ENCODE measurements around the gene SUSD1. TPM values are rescaled to one million over a fixed set of nuclear protein-coding genes. Genes with fewer than 3 reads are reported as not detected.

Gene SUSD1
- total RNA-seq, 1 experiment from 2014 or later = 19.5 TPM

DNA sequence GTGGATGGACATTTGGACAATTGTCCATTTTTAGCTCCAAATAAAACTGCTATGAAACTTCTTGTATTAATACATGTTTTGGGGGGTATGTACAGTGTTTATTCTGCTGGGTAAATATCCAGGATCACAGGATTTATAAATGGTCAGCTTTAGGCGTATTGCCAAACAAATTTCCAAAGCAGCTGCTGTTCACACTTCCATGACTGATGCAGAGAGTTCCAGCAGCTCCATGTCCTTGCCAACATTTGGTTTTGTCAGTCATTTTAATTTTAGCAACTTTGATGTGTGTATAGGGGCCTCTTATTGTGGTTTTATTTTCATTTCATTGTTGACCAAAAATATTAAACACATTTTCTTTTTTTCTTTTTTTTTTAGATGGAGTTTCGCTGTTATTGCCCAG is 9.8 kb upstream of the SUSD1 start:
- H3K9me3 ChIP-seq (replicated peaks) = no peaks in the 10 kb centered on the region; the same call in none of the 2 replicates
- peak; percentile 51 to 78 for DNase-seq
- no peak overlapping the region for H3K4me3 ChIP-seq
- H3K4me1 ChIP-seq = peaks cover 33% of the 10 kb centered on the region
- no peaks in the 10 kb centered on the region for H3K36me3 ChIP-seq
- peak overlapping the region; percentile 45 for H3K27ac ChIP-seq
- H3K27me3 ChIP-seq = no peaks in the 10 kb centered on the region

- peaks cover 38% of the 10 kb centered on the region for H3K4me1 ChIP-seq
- no peak overlapping the region for H3K4me3 ChIP-seq
- no peaks in the 10 kb centered on the region for H3K27me3 ChIP-seq
- H3K9me3 ChIP-seq (replicated peaks) = no peaks in the 10 kb centered on the region; the same call in none of the 2 replicates
- H3K36me3 ChIP-seq = no peaks in the 10 kb centered on the region
- DNase-seq = no peak
- H3K27ac ChIP-seq = no peak overlapping the region
Measured at GRCh38 chr9:112184221-112184620, 9.1 kb upstream of the SUSD1 start.

DNA sequence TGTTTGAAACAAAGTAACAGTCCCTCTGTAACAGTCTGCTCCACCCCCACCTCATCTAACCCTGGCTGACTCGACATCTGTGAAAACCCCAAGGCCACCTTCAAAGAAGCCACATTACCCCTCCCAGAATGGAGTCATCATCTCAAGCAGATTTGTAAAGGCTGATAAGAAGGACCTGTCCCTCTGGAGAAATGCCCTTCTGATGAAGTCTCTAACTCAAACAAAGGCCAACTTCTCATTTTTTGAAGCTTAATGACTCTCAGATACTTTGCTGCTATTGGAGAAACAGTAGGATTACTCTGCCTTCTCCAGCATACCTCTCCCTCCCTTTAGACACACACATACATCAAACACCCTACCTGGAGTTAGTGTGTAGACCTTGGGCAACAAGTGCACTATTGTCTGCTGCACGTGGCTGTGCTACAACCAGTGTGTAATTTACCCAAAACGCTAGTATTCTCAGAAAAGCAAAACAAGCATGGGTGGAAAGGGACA is 5.3 kb upstream of the SUSD1 start:
- H3K4me1 ChIP-seq = peaks cover 36% of the 10 kb centered on the region
- H3K36me3 ChIP-seq = no peaks in the 10 kb centered on the region
- H3K4me3 ChIP-seq = no peak overlapping the region
- no peaks in the 10 kb centered on the region for H3K27me3 ChIP-seq
- H3K9me3 ChIP-seq (replicated peaks) = no peaks in the 10 kb centered on the region; the same call in none of the 2 replicates
- peak overlapping the region; percentile 46 for H3K27ac ChIP-seq
- peak; percentile 19 to 53 for DNase-seq

GRCh38 chr9:112179816-112180215 is 4.7 kb upstream of the SUSD1 start:
- peak; percentile 36 to 73 for DNase-seq
- Histone ChIP-seq H3K27me3 (no peaks in the 10 kb centered on the region), H3K4me1 (peaks cover 29% of the 10 kb centered on the region), H3K9me3 (replicated peaks) (no peaks in the 10 kb centered on the region; the same call in none of the 2 replicates), H3K27ac (no peak overlapping the region), H3K36me3 (no peaks in the 10 kb centered on the region), H3K4me3 (no peak overlapping the region)

DNA sequence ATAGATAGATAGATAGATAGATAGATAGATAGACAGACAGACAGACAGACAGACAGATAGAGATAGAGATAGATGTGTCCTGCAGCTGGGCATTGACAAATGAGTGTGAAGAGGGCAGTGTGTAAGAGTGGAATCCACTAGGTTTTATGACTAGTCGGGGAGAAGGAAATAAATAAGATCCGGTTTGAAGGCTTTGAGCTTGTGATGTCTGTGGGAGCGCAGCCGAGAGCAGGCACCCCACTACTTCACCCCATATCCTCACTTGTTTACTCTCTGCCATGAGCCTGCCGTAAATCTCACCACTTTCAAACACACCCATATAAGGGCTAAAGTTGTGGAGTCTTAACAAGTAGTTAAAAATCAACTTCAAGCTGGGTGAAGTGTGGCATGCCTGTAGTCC is 1.4 kb upstream of the SUSD1 start:
- H3K36me3 ChIP-seq = no peaks in the 10 kb centered on the region
- no peaks in the 10 kb centered on the region for H3K9me3 ChIP-seq (replicated peaks)
- DNase-seq = no peak
- peaks cover 19% of the 10 kb centered on the region for H3K4me1 ChIP-seq
- H3K27ac ChIP-seq = no peak overlapping the region
- H3K27me3 ChIP-seq = no peaks in the 10 kb centered on the region
- H3K4me3 ChIP-seq = no peak overlapping the region

DNA sequence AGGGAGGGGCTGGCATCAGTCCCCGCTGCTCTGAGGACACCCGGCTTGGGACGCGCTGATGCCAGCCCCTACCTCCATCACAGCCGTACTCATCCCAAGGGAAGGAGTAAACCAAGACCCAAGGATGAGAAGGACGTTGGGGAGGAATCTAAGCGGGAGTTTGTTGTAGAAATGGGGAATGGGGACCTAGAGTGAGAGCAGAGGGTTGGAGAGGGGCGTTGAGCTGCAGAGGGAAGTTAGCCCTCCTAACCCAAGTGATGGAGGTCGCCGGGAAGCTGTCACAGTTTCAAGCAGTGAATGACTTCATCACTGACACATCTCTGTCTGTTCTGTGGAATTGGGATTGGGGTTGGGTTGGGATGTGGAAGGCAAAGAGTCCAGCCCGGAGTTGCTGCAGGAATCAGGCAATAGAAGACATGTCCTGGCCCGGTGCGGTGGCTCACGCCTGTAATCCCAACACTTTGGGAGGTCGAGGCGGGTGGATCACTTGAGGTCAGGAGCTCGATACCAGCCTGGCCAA is 759 bp upstream of the SUSD1 start:
- no peak for DNase-seq
- H3K4me3 ChIP-seq = peak overlapping the region; percentile 74
- no peaks in the 10 kb centered on the region for H3K9me3 ChIP-seq (replicated peaks)
- H3K36me3 ChIP-seq = no peaks in the 10 kb centered on the region
- no peak overlapping the region; the same call in 1 of the 2 replicates for H3K27ac ChIP-seq
- H3K27me3 ChIP-seq = no peaks in the 10 kb centered on the region
- peaks cover 14% of the 10 kb centered on the region for H3K4me1 ChIP-seq

GRCh38 chr9:112174222-112174964 is 704 bp downstream of the SUSD1 start:
- Histone ChIP-seq H3K27ac (peak overlapping the region; percentile 57), H3K4me3 (peak overlapping the region; percentile 74)

DNA sequence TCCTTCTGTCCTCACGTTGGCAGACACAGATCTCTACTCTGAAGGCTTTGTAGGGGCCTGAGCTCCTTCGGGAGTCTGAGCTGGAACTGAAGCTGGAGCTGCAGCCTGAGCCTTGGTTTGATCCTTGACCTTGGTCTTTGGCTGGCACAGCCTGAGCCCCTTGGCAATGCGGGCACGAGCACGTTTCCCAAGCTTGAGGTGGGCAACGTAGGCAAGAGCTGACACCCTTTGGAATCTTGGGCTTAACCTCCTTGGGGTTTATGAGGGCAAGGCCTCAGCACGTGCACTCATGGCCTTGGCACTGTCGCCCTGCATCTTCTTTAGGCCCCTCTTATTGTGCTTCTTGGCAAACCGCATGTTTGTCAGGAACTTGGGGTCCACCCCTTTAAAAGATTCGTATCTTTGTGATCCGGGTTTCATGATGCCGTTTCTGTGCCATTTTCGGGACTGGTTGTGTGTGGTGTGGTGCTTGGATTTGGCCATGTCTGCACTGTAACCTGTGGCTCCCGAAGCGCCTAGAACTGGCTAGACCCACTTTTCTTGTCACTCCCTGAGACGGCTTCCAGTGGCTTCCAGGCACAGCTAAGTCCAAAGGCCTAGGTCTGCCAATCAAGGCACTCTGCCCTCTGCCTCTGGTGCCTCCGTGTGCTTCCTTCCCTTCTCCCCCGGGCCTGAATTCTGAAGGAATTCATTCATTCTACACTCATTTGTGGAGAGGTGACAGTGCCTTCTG is 1.4 kb downstream of the SUSD1 start:
- peak overlapping the region; percentile 74 for H3K4me3 ChIP-seq
- no peaks in the 10 kb centered on the region for H3K9me3 ChIP-seq (replicated peaks)

More at GRCh38 chr9:112174222-112174964, 704 bp downstream of the SUSD1 start:
- DNase-seq = peak; percentile 65 to 67
- Histone ChIP-seq H3K9me3 (replicated peaks) (no peaks in the 10 kb centered on the region), H3K36me3 (no peaks in the 10 kb centered on the region), H3K27me3 (no peaks in the 10 kb centered on the region), H3K4me1 (no peaks in the 10 kb centered on the region; the same call in 1 of the 2 replicates)

DNA sequence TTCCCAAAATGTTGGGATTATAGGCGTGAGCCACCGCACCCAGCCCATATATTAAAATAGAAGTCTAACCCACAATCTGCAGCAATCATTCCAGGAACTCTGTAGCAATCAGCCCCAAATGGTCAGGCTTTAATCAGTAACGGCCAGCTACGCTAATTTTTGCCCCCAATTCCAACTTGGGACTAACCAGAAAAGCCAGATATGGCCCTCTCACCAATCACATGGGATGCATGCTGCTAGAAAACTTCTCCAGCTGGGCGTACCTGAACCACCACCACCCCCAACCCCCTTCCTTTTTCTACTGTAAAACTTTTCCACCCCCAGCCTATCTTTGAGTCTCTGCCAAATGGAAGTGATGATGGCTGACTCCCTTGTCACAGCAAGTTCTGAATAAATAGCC is 4.1 kb downstream of the SUSD1 start:
- Histone ChIP-seq H3K9me3 (replicated peaks) (no peaks in the 10 kb centered on the region), H3K4me3 (no peak overlapping the region), H3K27ac (no peak overlapping the region), H3K27me3 (no peaks in the 10 kb centered on the region), H3K4me1 (peaks cover 7% of the 10 kb centered on the region), H3K36me3 (no peaks in the 10 kb centered on the region)
- no peak for DNase-seq

More for the DNA sequence above, 1.4 kb downstream of the SUSD1 start:
- DNase-seq = no peak
- Histone ChIP-seq H3K27me3 (no peaks in the 10 kb centered on the region), H3K27ac (peak overlapping the region; percentile 57; the same call in 1 of the 2 replicates), H3K36me3 (no peaks in the 10 kb centered on the region), H3K4me1 (no peaks in the 10 kb centered on the region)

GRCh38 chr9:112170235-112170634 is 4.9 kb downstream of the SUSD1 start:
- Histone ChIP-seq H3K4me1 (peaks cover 8% of the 10 kb centered on the region), H3K27me3 (no peaks in the 10 kb centered on the region), H3K4me3 (no peak overlapping the region), H3K9me3 (replicated peaks) (no peaks in the 10 kb centered on the region), H3K36me3 (no peaks in the 10 kb centered on the region), H3K27ac (no peak overlapping the region)
- no peak for DNase-seq

- Histone ChIP-seq H3K27ac (no peak overlapping the region), H3K36me3 (no peaks in the 10 kb centered on the region), H3K4me3 (no peak overlapping the region), H3K4me1 (peaks cover 8% of the 10 kb centered on the region), H3K27me3 (no peaks in the 10 kb centered on the region), H3K9me3 (replicated peaks) (no peaks in the 10 kb centered on the region)
- DNase-seq = no peak
Measured at GRCh38 chr9:112169368-112169767, 5.7 kb downstream of the SUSD1 start.

- H3K36me3 ChIP-seq = no peaks in the 10 kb centered on the region
- H3K27ac ChIP-seq = no peak overlapping the region
- H3K4me1 ChIP-seq = peaks cover 8% of the 10 kb centered on the region
- no peak for DNase-seq
- H3K27me3 ChIP-seq = no peaks in the 10 kb centered on the region
- H3K9me3 ChIP-seq (replicated peaks) = no peaks in the 10 kb centered on the region
- H3K4me3 ChIP-seq = no peak overlapping the region
Measured at GRCh38 chr9:112168197-112168596, 6.9 kb downstream of the SUSD1 start.

- Histone ChIP-seq H3K4me3 (0 out of 2 replicates have a peak overlapping the region, but pooled peaks have one; percentile 1), H3K9me3 (replicated peaks) (no peaks in the 10 kb centered on the region), H3K27me3 (no peaks in the 10 kb centered on the region), H3K36me3 (no peaks in the 10 kb centered on the region), H3K27ac (peak overlapping the region; percentile 9), H3K4me1 (peaks cover 8% of the 10 kb centered on the region)
- DNase-seq = peak; percentile 81 to 93
Measured at GRCh38 chr9:112166176-112167140, 8.6 kb downstream of the SUSD1 start.

Measured in SJCRH30 (cell line).